ENCODE data around the gene RTTN. TPM values are rescaled to one million over a fixed set of nuclear protein-coding genes. Genes with fewer than 3 reads are reported as not detected.

The RTTN gene
- polyA plus RNA-seq, 4 donors: 0.89 to 9.0 (median 2.4) TPM

- Histone ChIP-seq H3K27me3 (ENCODE audit: control insufficient read depth in 3 of 3, insufficient read depth in 3 of 3, low read length in 3 of 3) (no peaks in the 10 kb centered on the region), H3K9me3 (ENCODE audit: control insufficient read depth in 2 of 2, insufficient read depth in 1 of 2, low read depth in 1 of 2, low read length in 1 of 2) (no peaks in the 10 kb centered on the region), H3K27ac (ENCODE audit: low read depth in 1 of 3, low read length in 2 of 3) (no peak overlapping the region), H3K4me1 (ENCODE audit: control insufficient read depth in 3 of 3, insufficient read depth in 2 of 3, low read depth in 1 of 3, low read length in 2 of 3) (no peaks in the 10 kb centered on the region), H3K36me3 (ENCODE audit: control insufficient read depth in 3 of 3, insufficient read depth in 2 of 3, low read depth in 1 of 3, low read length in 3 of 3) (peaks cover 0 to 8% (median 0%) of the 10 kb centered on the region in 3 donors), H3K4me3 (ENCODE audit: low read depth in 1 of 3, low read length in 3 of 3) (no peak overlapping the region)
- no peak for DNase-seq
- FAIRE-seq: no peak
- 94 to 100% (median 97%) methylated on average over 1 of the region's 1 CpG for WGBS, 3 donors
Measured at GRCh38 chr18:70181015-70181414, 24.5 kb downstream of the RTTN start.

- Histone ChIP-seq H3K4me3 (ENCODE audit: low read depth in 1 of 3, low read length in 3 of 3) (no peak overlapping the region), H3K9me3 (ENCODE audit: control insufficient read depth in 2 of 2, insufficient read depth in 1 of 2, low read depth in 1 of 2, low read length in 1 of 2) (no peaks in the 10 kb centered on the region), H3K27ac (ENCODE audit: low read depth in 1 of 3, low read length in 2 of 3) (no peak overlapping the region), H3K27me3 (ENCODE audit: control insufficient read depth in 3 of 3, insufficient read depth in 3 of 3, low read length in 3 of 3) (no peaks in the 10 kb centered on the region), H3K4me1 (ENCODE audit: control insufficient read depth in 3 of 3, insufficient read depth in 2 of 3, low read depth in 1 of 3, low read length in 2 of 3) (no peaks in the 10 kb centered on the region), H3K36me3 (ENCODE audit: control insufficient read depth in 3 of 3, insufficient read depth in 2 of 3, low read depth in 1 of 3, low read length in 3 of 3) (peaks cover 0 to 2% (median 0%) of the 10 kb centered on the region in 3 donors)
- FAIRE-seq: no peak
- WGBS, 3 donors: 39 to 69% (median 50%) methylated on average over 2 of the region's 2 CpGs
- no peak for DNase-seq
Measured at GRCh38 chr18:70176537-70176936, 28.9 kb downstream of the RTTN start.

GRCh38 chr18:70175216-70175615 is 30.3 kb downstream of the RTTN start:
- FAIRE-seq: peak; percentile 5
- no peak for DNase-seq
- no peaks in the 10 kb centered on the region for H3K9me3 ChIP-seq (ENCODE audit: control insufficient read depth in 2 of 2, insufficient read depth in 1 of 2, low read depth in 1 of 2, low read length in 1 of 2)
- no peak overlapping the region for H3K27ac ChIP-seq (ENCODE audit: low read depth in 1 of 3, low read length in 2 of 3)
- no peaks in the 10 kb centered on the region for H3K27me3 ChIP-seq (ENCODE audit: control insufficient read depth in 3 of 3, insufficient read depth in 3 of 3, low read length in 3 of 3)
- 91 to 96% (median 94%) methylated on average over 2 of the region's 2 CpGs for WGBS, 3 donors
- H3K4me1 ChIP-seq (ENCODE audit: control insufficient read depth in 3 of 3, insufficient read depth in 2 of 3, low read depth in 1 of 3, low read length in 2 of 3): peaks cover 0 to under 1% (median 0%) of the 10 kb centered on the region in 3 donors
- H3K4me3 ChIP-seq (ENCODE audit: low read depth in 1 of 3, low read length in 3 of 3): no peak overlapping the region
- H3K36me3 ChIP-seq (ENCODE audit: control insufficient read depth in 3 of 3, insufficient read depth in 2 of 3, low read depth in 1 of 3, low read length in 3 of 3): peaks cover 0 to 2% (median 0%) of the 10 kb centered on the region in 3 donors

GRCh38 chr18:70172225-70172624 is 33.3 kb downstream of the RTTN start:
- no peak for FAIRE-seq
- H3K4me1 ChIP-seq (ENCODE audit: control insufficient read depth in 3 of 3, insufficient read depth in 2 of 3, low read depth in 1 of 3, low read length in 2 of 3): peaks cover 0 to 3% (median 0%) of the 10 kb centered on the region in 3 donors
- no peak overlapping the region for H3K4me3 ChIP-seq (ENCODE audit: low read depth in 1 of 3, low read length in 3 of 3)
- no peaks in the 10 kb centered on the region for H3K27me3 ChIP-seq (ENCODE audit: control insufficient read depth in 3 of 3, insufficient read depth in 3 of 3, low read length in 3 of 3)
- H3K36me3 ChIP-seq (ENCODE audit: control insufficient read depth in 3 of 3, insufficient read depth in 2 of 3, low read depth in 1 of 3, low read length in 3 of 3): no peaks in the 10 kb centered on the region
- no peak overlapping the region for H3K27ac ChIP-seq (ENCODE audit: low read depth in 1 of 3, low read length in 2 of 3)
- no peaks in the 10 kb centered on the region for H3K9me3 ChIP-seq (ENCODE audit: control insufficient read depth in 2 of 2, insufficient read depth in 1 of 2, low read depth in 1 of 2, low read length in 1 of 2)
- no peak for DNase-seq

GRCh38 chr18:70169747-70170146 is 35.7 kb downstream of the RTTN start:
- no peak for FAIRE-seq

GRCh38 chr18:70166668-70167067 is 38.8 kb downstream of the RTTN start:
- Histone ChIP-seq H3K4me3 (ENCODE audit: low read depth in 1 of 3, low read length in 3 of 3) (no peak overlapping the region), H3K36me3 (ENCODE audit: control insufficient read depth in 3 of 3, insufficient read depth in 2 of 3, low read depth in 1 of 3, low read length in 3 of 3) (peaks cover 0 to 3% (median 2%) of the 10 kb centered on the region in 3 donors), H3K27me3 (ENCODE audit: control insufficient read depth in 3 of 3, insufficient read depth in 3 of 3, low read length in 3 of 3) (no peaks in the 10 kb centered on the region), H3K27ac (ENCODE audit: low read depth in 1 of 3, low read length in 2 of 3) (no peak overlapping the region), H3K9me3 (ENCODE audit: control insufficient read depth in 2 of 2, insufficient read depth in 1 of 2, low read depth in 1 of 2, low read length in 1 of 2) (peaks cover 0 to 6% of the 10 kb centered on the region in 2 donors), H3K4me1 (ENCODE audit: control insufficient read depth in 3 of 3, insufficient read depth in 2 of 3, low read depth in 1 of 3, low read length in 2 of 3) (peaks cover 0 to 3% (median 0%) of the 10 kb centered on the region in 3 donors)
- DNase-seq (no peak), FAIRE-seq (peak; percentile 72)
- WGBS, 3 donors: 49 to 68% (median 65%) methylated on average over 3 of the region's 3 CpGs

More at GRCh38 chr18:70169747-70170146, 35.7 kb downstream of the RTTN start:
- Histone ChIP-seq H3K27ac (ENCODE audit: low read depth in 1 of 3, low read length in 2 of 3) (no peak overlapping the region), H3K27me3 (ENCODE audit: control insufficient read depth in 3 of 3, insufficient read depth in 3 of 3, low read length in 3 of 3) (no peaks in the 10 kb centered on the region), H3K9me3 (ENCODE audit: control insufficient read depth in 2 of 2, insufficient read depth in 1 of 2, low read depth in 1 of 2, low read length in 1 of 2) (no peaks in the 10 kb centered on the region), H3K4me1 (ENCODE audit: control insufficient read depth in 3 of 3, insufficient read depth in 2 of 3, low read depth in 1 of 3, low read length in 2 of 3) (peaks cover 0 to 3% (median 0%) of the 10 kb centered on the region in 3 donors), H3K4me3 (ENCODE audit: low read depth in 1 of 3, low read length in 3 of 3) (peak overlapping the region in 1 of 3 donors; percentile 7), H3K36me3 (ENCODE audit: control insufficient read depth in 3 of 3, insufficient read depth in 2 of 3, low read depth in 1 of 3, low read length in 3 of 3) (no peaks in the 10 kb centered on the region)
- peak; percentile 25 to 32 for DNase-seq
- WGBS, 3 donors: 40 to 75% (median 53%) methylated on average over 4 of the region's 4 CpGs

GRCh38 chr18:70165936-70166335 is 39.6 kb downstream of the RTTN start:
- Histone ChIP-seq H3K4me1 (ENCODE audit: control insufficient read depth in 3 of 3, insufficient read depth in 2 of 3, low read depth in 1 of 3, low read length in 2 of 3) (peaks cover 0 to 3% (median 0%) of the 10 kb centered on the region in 3 donors), H3K4me3 (ENCODE audit: low read depth in 1 of 3, low read length in 3 of 3) (no peak overlapping the region), H3K9me3 (ENCODE audit: control insufficient read depth in 2 of 2, insufficient read depth in 1 of 2, low read depth in 1 of 2, low read length in 1 of 2) (peaks cover 0 to 6% of the 10 kb centered on the region in 2 donors), H3K27me3 (ENCODE audit: control insufficient read depth in 3 of 3, insufficient read depth in 3 of 3, low read length in 3 of 3) (no peaks in the 10 kb centered on the region), H3K27ac (ENCODE audit: low read depth in 1 of 3, low read length in 2 of 3) (no peak overlapping the region), H3K36me3 (ENCODE audit: control insufficient read depth in 3 of 3, insufficient read depth in 2 of 3, low read depth in 1 of 3, low read length in 3 of 3) (peaks cover 0 to 3% (median 2%) of the 10 kb centered on the region in 3 donors)
- DNase-seq: no peak
- WGBS, 3 donors: 62 to 90% (median 82%) methylated on average over 3 of the region's 3 CpGs
- FAIRE-seq: no peak

GRCh38 chr18:70160073-70160678 is 45.3 kb downstream of the RTTN start:
- H3K4me1 ChIP-seq (ENCODE audit: control insufficient read depth in 3 of 3, insufficient read depth in 2 of 3, low read depth in 1 of 3, low read length in 2 of 3): no peaks in the 10 kb centered on the region
- peaks cover 0 to 11% of the 10 kb centered on the region in 2 donors for H3K9me3 ChIP-seq (ENCODE audit: control insufficient read depth in 2 of 2, insufficient read depth in 1 of 2, low read depth in 1 of 2, low read length in 1 of 2)
- DNase-seq: no peak
- H3K36me3 ChIP-seq (ENCODE audit: control insufficient read depth in 3 of 3, insufficient read depth in 2 of 3, low read depth in 1 of 3, low read length in 3 of 3): peaks cover 0 to 11% (median 2%) of the 10 kb centered on the region in 3 donors
- no peak overlapping the region for H3K4me3 ChIP-seq (ENCODE audit: low read depth in 1 of 3, low read length in 3 of 3)
- no peak overlapping the region for H3K27ac ChIP-seq (ENCODE audit: low read depth in 1 of 3, low read length in 2 of 3)
- FAIRE-seq: no peak
- H3K27me3 ChIP-seq (ENCODE audit: control insufficient read depth in 3 of 3, insufficient read depth in 3 of 3, low read length in 3 of 3): no peaks in the 10 kb centered on the region
- WGBS, 3 donors: 82 to 86% (median 83%) methylated on average over 1 of the region's 1 CpG

Measured in small intestine (tissue), 7 donors.